Left lung (tissue), 10 donors: Measurements from ENCODE around the gene PID1. TPM values are rescaled to one million over a fixed set of nuclear protein-coding genes. Genes with fewer than 3 reads are reported as not detected.
"Not testable (repeated sequence)": the region's sequence is repeated elsewhere in the genome, so short reads cannot be mapped to it uniquely, and the experiment has no call there.

Experiments
- ATAC-seq: fragments of 200-7000 bp; cut with Tn5 transposase; one replicate; pipeline ENCODE4 v1.9.1; 2020; ENCODE audit warnings: moderate library complexity
- DNase-seq, 4 donors: peaks; one replicate each; pipeline ENCODE4 v3.0.0-alpha.2; 2013 to 2020
- H3K27ac ChIP-seq, 2 donors: fragments of 200-600 bp; sonication (generic) in 1 of 2; one replicate each; pipeline versions ENCODE4 v1.5.0 to v1.8.0; 2020 to 2021
- H3K27me3 ChIP-seq, 2 donors: fragments of 200-600 bp; sonication (generic) in 1 of 2; one replicate each; pipeline versions ENCODE4 v1.5.0 to v1.8.0; 2020 to 2021
- H3K36me3 ChIP-seq, 2 donors: fragments of 200-600 bp; sonication (generic) in 1 of 2; one replicate each; pipeline versions ENCODE4 v1.5.0 to v1.8.0; 2020 to 2021
- H3K4me1 ChIP-seq, 2 donors: fragments of 200-600 bp; one replicate each; pipeline ENCODE4 v1.8.0; 2021
- H3K4me3 ChIP-seq, 2 donors: fragments of 200-600 bp; sonication (generic) in 1 of 2; one replicate each; pipeline versions ENCODE4 v1.5.0 to v1.8.0; 2020 to 2021; ENCODE audit warnings: mild to moderate bottlenecking in 1 of 2
- H3K9me3 ChIP-seq, 2 donors: fragments of 200-600 bp; sonication (generic) in 1 of 2; one replicate each; pipeline versions ENCODE4 v1.5.0 to v1.8.0; 2020 to 2021
- CTCF ChIP-seq, 2 donors: fragments of 200-600 bp; sonication (generic) in 1 of 2; IDR thresholded peaks; one replicate each; pipeline versions ENCODE4 v1.5.0 to v1.8.0; 2021; ENCODE audit warnings: antibody characterized with exemption in 2 of 2
- intact Hi-C, 2 donors: fragments of 100-400 bp; cut with DNase I; formaldehyde crosslinking; loops; one replicate each; pipeline versions ENCODE4 v1.11.2 to v1.14.2; 2022
- polyA plus RNA-seq, 6 donors: library from polyadenylated mRNA; unstranded; fragments of 120-200 nt; gene quantifications; one replicate each; pipeline ENCODE4 v1.2.1, GENCODE V29; 2013; ENCODE audit not compliant: insufficient read length in 6 of 6
- total RNA-seq, 2 donors: library from RNA; stranded (reverse); fragmentation: NEBNext Ultra II Directional; extraction: Animal tissue kit (Norgen Biotek cat#: 25700); gene quantifications; one replicate each; pipeline ENCODE4 v1.2.1, GENCODE V29; 2021
- donor health status: DM: no; HTN: yes; CAD: no.
- donor health status: DM: no; HTN: no; CAD: no.

Gene PID1
- total and polyA plus RNA-seq, 8 donors: 19.7 to 47.8 (median 27.4) TPM

- no peak overlapping the region for H3K4me3 ChIP-seq
- ATAC-seq (no peak), DNase-seq (no peak)
- H3K36me3 ChIP-seq: no peaks in the 10 kb centered on the region
- H3K4me1 ChIP-seq: no peaks in the 10 kb centered on the region
- peaks cover 0 to 5% of the 10 kb centered on the region in 2 donors for H3K9me3 ChIP-seq
- intact Hi-C loops: no loop called here
- no peaks in the 10 kb centered on the region for H3K27me3 ChIP-seq
- no peak overlapping the region for H3K27ac ChIP-seq
- no peak for TF ChIP-seq CTCF (IDR thresholded peaks at IDR 0.05)
Observed at GRCh38 chr2:229085439-229085838, 185.6 kb downstream of the PID1 start.

- TF ChIP-seq CTCF (IDR thresholded peaks at IDR 0.05): no peak
- ATAC-seq: no peak
- peaks cover 0 to 7% of the 10 kb centered on the region in 2 donors for H3K9me3 ChIP-seq
- intact Hi-C loops: no loop called here
- H3K27ac ChIP-seq: peak overlapping the region in 1 of 2 donors; percentile 2
- no peak overlapping the region for H3K4me3 ChIP-seq
- H3K27me3 ChIP-seq: no peaks in the 10 kb centered on the region
- no peaks in the 10 kb centered on the region for H3K4me1 ChIP-seq
- H3K36me3 ChIP-seq: no peaks in the 10 kb centered on the region
- DNase-seq: no peak
Observed at GRCh38 chr2:229084447-229084846, 186.6 kb downstream of the PID1 start.

DNA sequence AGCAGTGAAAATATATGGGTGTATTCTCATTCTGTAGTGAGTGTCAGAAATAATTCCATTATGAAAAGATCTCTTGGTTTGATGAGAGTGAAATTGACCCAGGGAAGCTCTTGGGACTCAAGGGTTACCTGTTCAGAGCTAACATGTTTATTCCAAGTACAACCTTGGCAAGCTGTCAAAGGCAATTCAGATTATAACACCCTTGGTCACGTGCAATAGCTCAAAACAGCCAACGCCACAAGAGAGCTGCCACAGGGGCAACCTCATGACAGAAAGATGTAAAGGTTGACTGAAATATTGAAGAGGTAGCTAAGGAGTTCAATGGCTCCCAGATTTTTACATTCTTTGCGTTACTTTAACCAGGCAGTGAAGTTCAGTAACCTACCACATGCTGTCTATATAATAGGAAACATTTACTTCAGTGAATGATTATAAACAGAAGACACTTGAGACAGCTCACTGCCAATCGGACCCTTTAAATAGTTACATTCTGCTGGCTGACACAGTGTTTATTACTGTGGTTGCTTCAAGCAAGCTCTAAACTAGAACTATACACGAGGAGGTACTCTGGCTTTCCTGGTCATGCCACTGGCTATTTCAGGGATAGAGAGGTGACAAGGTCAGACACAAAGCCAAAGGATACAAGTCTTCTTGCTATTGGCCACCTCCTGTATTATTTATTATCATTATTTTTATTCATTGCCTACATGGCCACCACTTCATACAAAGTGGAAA is 187.3 kb downstream of the PID1 start:
- H3K9me3 ChIP-seq: peaks cover 0 to 7% of the 10 kb centered on the region in 2 donors
- no peaks in the 10 kb centered on the region for H3K36me3 ChIP-seq
- H3K27ac ChIP-seq: peak overlapping the region in 1 of 2 donors; percentile 2
- DNase-seq (peak in 3 of 4 donors; percentile 16 to 58 (median 40)), ATAC-seq (peak; percentile 60)
- no peak overlapping the region for H3K4me3 ChIP-seq
- intact Hi-C loops: no loop called here
- H3K27me3 ChIP-seq: no peaks in the 10 kb centered on the region
- no peak for TF ChIP-seq CTCF (IDR thresholded peaks at IDR 0.05)
- no peaks in the 10 kb centered on the region for H3K4me1 ChIP-seq

GRCh38 chr2:229081411-229081810 is 189.7 kb downstream of the PID1 start:
- peak; percentile 20 for ATAC-seq
- no peak overlapping the region for H3K27ac ChIP-seq
- H3K9me3 ChIP-seq: peaks cover 0 to 10% of the 10 kb centered on the region in 2 donors
- H3K27me3 ChIP-seq: no peaks in the 10 kb centered on the region
- TF ChIP-seq CTCF (IDR thresholded peaks at IDR 0.05): no peak
- no peak for DNase-seq
- no peaks in the 10 kb centered on the region for H3K36me3 ChIP-seq
- intact Hi-C loops: no loop called here
- H3K4me1 ChIP-seq: no peaks in the 10 kb centered on the region
- no peak overlapping the region for H3K4me3 ChIP-seq

DNA sequence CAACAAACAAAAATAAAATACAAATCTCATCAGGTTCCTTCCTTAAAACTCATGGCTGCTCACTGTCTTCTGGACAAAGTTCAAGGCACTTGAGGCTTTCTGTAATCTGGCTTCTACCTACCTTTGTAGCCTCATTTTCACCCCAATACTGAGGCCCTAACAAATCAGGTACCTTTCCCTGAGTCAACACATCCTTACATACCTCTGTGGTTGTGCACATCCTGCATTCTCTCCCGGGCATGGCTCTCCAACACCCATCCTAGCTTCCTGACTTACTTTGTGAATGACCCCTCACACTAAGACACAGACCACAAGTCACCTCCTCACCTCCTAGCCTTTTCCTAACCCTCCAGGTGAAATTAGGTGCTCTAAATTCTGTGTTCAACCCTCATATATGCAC is 190.9 kb downstream of the PID1 start:
- H3K36me3 ChIP-seq: no peaks in the 10 kb centered on the region
- no peak overlapping the region for H3K4me3 ChIP-seq
- H3K27me3 ChIP-seq: no peaks in the 10 kb centered on the region
- no peak for DNase-seq
- ATAC-seq: no peak
- no peak for TF ChIP-seq CTCF (IDR thresholded peaks at IDR 0.05)
- no peak overlapping the region for H3K27ac ChIP-seq
- intact Hi-C loops: no loop called here
- H3K9me3 ChIP-seq: peaks cover 0 to 20% of the 10 kb centered on the region in 2 donors
- H3K4me1 ChIP-seq: no peaks in the 10 kb centered on the region

DNA sequence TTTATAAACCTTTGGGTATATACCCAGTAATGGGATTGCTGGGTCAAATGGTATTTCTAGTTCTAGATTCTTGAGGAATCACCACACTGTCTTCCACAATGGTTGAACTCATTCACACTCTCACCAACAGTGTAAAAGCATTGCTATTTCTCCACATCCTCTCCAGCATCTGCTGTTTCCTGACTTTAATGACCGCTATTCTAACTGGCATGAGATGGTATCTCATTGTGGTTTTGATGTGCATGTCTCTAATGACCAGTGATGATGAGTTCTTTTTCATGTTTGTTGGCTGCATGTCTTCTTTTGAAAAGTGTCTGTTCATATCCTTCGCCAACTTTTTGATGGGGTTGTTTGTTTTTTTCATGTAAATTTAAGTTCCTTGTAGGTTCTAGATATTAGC is 194.2 kb downstream of the PID1 start:
- H3K27ac ChIP-seq, H3K4me1 ChIP-seq, H3K27me3 ChIP-seq, H3K36me3 ChIP-seq, H3K4me3 ChIP-seq, DNase-seq, ATAC-seq, intact Hi-C loops: not testable (repeated sequence)
- peaks cover 0 to 20% of the 10 kb centered on the region in 2 donors for H3K9me3 ChIP-seq
